NCI-H1092 (cell line): Measurements from ENCODE around the gene SHISA7.

Experiments
- DNase-seq: peaks from one replicate; lab custom pipeline; 2025; lab: John Stamatoyannopoulos, UW

The SHISA7 gene

GRCh38 chr19:55387736-55388497 lies 55.2 kb downstream of the SHISA7 start:
- no peak for DNase-seq

- DNase-seq: no peak
These were observed 56.6 kb downstream of the SHISA7 start for GRCh38 chr19:55386493-55386971.

GRCh38 chr19:55385724-55386492 lies 57.2 kb downstream of the SHISA7 start, which contains the start of gene RPL28:
Gene RPL28, plus strand, starts transcription at chr19:55385932. Its CDS starts 426 bp downstream, at chr19:55386358.
- peak; percentile 96 for DNase-seq

GRCh38 chr19:55384920-55385723 lies 58.0 kb downstream of the SHISA7 start:
- peak; percentile 91 for DNase-seq

GRCh38 chr19:55384131-55384919 lies 58.8 kb downstream of the SHISA7 start, which contains the start of gene TMEM238:
Gene TMEM238, minus strand, starts transcription at chr19:55384292. Its CDS starts 33 bp downstream, at chr19:55384259.
- no peak for DNase-seq

- DNase-seq: peak; percentile 31
These were observed 59.6 kb downstream of the SHISA7 start for GRCh38 chr19:55383279-55384130.

GRCh38 chr19:55382522-55383054 lies 60.5 kb downstream of the SHISA7 start:
- DNase-seq: no peak

- no peak for DNase-seq
These were observed 61.1 kb downstream of the SHISA7 start for GRCh38 chr19:55382013-55382412.

GRCh38 chr19:55379174-55379573 lies 63.9 kb downstream of the SHISA7 start:
- no peak for DNase-seq
